Mucosa of stomach (tissue), 1 donor: ENCODE measurements around the gene HAL.

Source experiments
- H3K27me3 ChIP-seq: one replicate; pipeline ENCODE4 v1.7.0; 2013; ENCODE audit warnings: mild to moderate bottlenecking, low read length; ENCODE audit not compliant: control insufficient read depth, insufficient read depth
- H3K36me3 ChIP-seq: one replicate; pipeline ENCODE4 v1.7.0; 2013; ENCODE audit warnings: low read length; ENCODE audit not compliant: control insufficient read depth, insufficient read depth
- H3K4me1 ChIP-seq: one replicate; pipeline ENCODE4 v1.7.0; 2013; ENCODE audit warnings: mild to moderate bottlenecking, low read length; ENCODE audit not compliant: control insufficient read depth, insufficient read depth
- H3K4me3 ChIP-seq: one replicate; pipeline ENCODE4 v1.7.0; 2013; ENCODE audit warnings: low read length
- H3K9ac ChIP-seq: one replicate; pipeline ENCODE4 v1.7.0; 2013; ENCODE audit warnings: mild to moderate bottlenecking, low read length, moderate library complexity
- H3K9me3 ChIP-seq: one replicate; pipeline ENCODE4 v1.7.0; 2013; ENCODE audit warnings: mild to moderate bottlenecking, low read length, moderate library complexity; ENCODE audit not compliant: control insufficient read depth
- donor health status: Pancreatic carcinoma.

The HAL gene

DNA sequence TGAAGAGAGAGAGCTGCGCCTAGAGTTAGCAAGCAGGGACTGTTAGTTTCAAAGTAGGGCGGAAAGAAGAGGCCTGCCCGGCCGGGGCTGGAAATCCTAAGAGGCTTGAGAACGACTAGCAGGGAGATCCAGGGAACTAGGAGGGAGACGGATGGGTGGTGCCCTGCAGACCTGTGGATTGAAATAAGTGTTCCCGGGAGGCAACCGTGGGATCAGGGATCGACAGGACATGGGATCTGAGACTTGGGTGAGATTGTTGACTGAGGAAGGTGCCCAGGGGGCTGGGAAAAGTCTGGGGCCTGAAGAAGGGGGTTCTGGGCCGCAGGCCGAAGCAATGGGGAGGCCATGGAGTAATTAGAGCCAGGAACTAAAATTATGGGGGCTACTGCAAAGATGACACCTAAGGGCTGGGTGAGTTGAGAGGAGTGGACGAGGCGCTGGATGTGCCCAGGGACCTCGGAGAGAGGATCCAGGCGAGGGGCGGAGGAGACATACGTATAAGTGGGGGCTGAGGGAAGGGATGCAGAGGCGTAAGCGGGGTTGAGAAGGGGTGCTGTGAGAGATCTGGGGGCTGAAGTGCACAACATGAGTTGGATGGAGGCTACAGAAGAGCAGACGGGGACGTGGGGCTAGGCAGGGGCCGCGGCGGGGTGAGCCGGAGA, 38.6 kb upstream of the HAL start:
- Histone ChIP-seq H3K4me1 (no peaks in the 10 kb centered on the region), H3K9ac (peak overlapping the region; percentile 87), H3K36me3 (no peaks in the 10 kb centered on the region), H3K4me3 (peak overlapping the region; percentile 97), H3K27me3 (no peaks in the 10 kb centered on the region), H3K9me3 (no peaks in the 10 kb centered on the region)

DNA sequence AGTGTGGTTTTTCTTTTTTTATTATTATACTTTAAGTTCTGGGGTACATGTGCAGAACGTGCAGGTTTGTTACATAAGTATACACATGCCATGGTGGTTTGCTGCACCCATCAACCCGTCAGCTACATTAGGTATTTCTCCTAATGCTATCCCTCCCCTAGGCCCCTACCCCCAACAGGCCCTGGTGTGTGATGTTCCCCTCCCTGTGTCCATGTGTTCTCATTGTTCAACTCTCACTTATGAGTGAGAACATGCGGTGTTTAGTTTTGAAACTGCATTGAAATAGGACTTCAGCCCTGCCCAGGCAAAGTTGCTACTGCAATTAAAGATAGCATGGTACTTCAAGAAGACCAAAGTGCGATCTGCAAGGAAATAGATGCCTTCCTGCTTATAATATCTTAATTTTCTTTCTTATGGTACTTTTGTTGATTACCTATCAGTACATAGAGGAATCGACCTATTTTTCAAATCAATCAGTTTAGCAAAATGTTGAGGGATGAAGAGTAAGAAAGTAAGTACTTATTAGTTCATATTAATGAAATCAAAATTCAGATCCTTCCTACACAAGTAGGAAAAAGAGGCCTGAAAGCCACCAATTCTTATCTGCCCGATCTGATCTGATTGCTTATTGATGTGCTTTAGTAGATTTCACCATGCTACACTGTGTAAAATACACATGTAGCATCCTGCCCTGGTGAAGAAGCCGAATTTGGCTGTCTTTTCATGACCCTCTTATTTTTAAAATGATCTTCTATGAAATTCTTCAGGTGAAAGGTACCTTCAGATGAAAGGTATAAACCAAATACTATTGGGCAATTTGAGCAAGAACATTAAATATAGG, 37.6 kb upstream of the HAL start:
- H3K9ac ChIP-seq: no peak overlapping the region
- H3K36me3 ChIP-seq: no peaks in the 10 kb centered on the region
- H3K27me3 ChIP-seq: no peaks in the 10 kb centered on the region
- H3K9me3 ChIP-seq: no peaks in the 10 kb centered on the region
- H3K4me3 ChIP-seq: no peak overlapping the region
- H3K4me1 ChIP-seq: no peaks in the 10 kb centered on the region

DNA sequence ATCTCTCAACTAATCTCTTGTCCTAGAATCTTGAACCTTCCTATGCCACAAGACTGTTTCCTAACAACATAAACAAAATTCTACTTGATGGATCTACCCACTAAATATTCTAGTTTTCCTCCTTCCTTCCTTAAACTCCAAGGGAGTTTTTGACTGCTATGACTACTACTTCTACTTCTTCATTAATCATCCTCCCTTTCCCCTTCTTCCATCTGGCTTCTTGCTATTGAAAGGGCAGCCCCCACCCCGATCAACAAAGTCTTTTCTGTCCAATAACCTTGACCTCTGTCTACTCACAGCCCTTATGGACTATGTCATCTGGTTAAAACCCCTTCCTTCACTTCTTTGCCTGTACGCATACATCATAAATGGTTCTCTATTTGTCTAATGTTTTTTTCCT, 33.7 kb upstream of the HAL start:
- no peak overlapping the region for H3K9ac ChIP-seq
- H3K4me1 ChIP-seq: no peaks in the 10 kb centered on the region
- H3K9me3 ChIP-seq: no peaks in the 10 kb centered on the region
- no peaks in the 10 kb centered on the region for H3K36me3 ChIP-seq
- H3K4me3 ChIP-seq: no peak overlapping the region
- H3K27me3 ChIP-seq: no peaks in the 10 kb centered on the region

- H3K4me1 ChIP-seq: no peaks in the 10 kb centered on the region
- H3K4me3 ChIP-seq: no peak overlapping the region
- H3K9me3 ChIP-seq: no peaks in the 10 kb centered on the region
- H3K27me3 ChIP-seq: no peaks in the 10 kb centered on the region
- H3K9ac ChIP-seq: no peak overlapping the region
- no peaks in the 10 kb centered on the region for H3K36me3 ChIP-seq
Observed at GRCh38 chr12:96028538-96028937, 32.4 kb upstream of the HAL start.

- Histone ChIP-seq H3K36me3 (no peaks in the 10 kb centered on the region), H3K4me3 (no peak overlapping the region), H3K27me3 (no peaks in the 10 kb centered on the region), H3K9me3 (no peaks in the 10 kb centered on the region), H3K9ac (no peak overlapping the region), H3K4me1 (no peaks in the 10 kb centered on the region)
Observed at GRCh38 chr12:96026331-96026730, 30.2 kb upstream of the HAL start.

DNA sequence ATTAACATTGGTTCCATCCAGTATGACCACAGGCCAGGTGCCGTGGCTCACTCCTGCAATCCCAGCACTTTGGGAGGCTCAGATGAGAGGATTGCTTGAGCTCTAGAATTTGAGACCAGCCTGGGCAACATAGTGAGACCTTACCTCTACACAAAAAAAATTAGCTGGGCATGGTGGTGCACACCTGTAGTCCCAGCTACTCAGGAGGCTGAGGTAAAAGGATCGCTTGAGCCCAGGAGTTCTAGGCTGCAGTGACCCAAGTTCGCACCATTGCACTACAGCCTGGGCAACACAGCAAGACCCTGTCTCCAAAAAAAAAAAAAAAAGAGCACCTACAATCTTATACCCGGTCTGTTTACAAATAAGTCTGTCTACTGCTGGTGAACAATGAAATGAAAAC, 29.4 kb upstream of the HAL start:
- H3K36me3 ChIP-seq: no peaks in the 10 kb centered on the region
- H3K4me3 ChIP-seq: no peak overlapping the region
- no peak overlapping the region for H3K9ac ChIP-seq
- H3K4me1 ChIP-seq: no peaks in the 10 kb centered on the region
- H3K9me3 ChIP-seq: no peaks in the 10 kb centered on the region
- H3K27me3 ChIP-seq: no peaks in the 10 kb centered on the region

DNA sequence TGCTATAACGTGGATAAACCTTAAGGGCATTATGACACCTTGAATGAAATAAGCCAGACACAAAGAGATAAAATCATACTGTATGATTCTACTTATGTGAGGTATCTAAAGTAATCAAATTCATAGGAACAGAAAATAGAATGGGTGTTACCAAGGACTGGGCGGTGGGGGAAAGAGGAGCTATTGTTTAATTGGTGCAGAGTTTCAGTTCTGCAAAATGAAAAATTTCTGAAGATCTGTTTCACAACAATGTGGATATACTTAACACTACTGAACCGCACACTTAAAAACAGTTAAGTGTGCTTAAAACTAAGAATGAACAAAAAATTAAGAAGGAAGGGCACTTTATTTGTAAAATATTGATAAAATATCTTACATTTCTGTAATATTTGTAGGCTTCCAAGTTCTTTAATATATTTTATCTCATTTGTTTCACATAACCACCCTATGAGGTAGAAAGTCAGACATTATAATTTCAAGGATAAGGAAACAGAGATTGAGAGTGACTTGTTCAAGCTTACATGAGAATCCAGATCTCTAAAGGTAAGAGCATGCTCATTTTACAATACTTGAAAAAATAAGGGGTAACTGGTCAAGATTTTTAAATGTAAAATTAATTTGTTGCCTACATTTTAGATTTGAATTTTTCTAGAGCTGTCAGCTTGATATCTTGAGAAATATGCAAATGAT, 24.3 kb upstream of the HAL start:
- H3K9me3 ChIP-seq: no peaks in the 10 kb centered on the region
- H3K9ac ChIP-seq: no peak overlapping the region
- no peaks in the 10 kb centered on the region for H3K36me3 ChIP-seq
- H3K4me3 ChIP-seq: no peak overlapping the region
- no peaks in the 10 kb centered on the region for H3K4me1 ChIP-seq
- H3K27me3 ChIP-seq: no peaks in the 10 kb centered on the region

- Histone ChIP-seq H3K4me3 (no peak overlapping the region), H3K36me3 (no peaks in the 10 kb centered on the region), H3K4me1 (no peaks in the 10 kb centered on the region), H3K9ac (no peak overlapping the region), H3K27me3 (no peaks in the 10 kb centered on the region), H3K9me3 (no peaks in the 10 kb centered on the region)
Observed at GRCh38 chr12:96015672-96016071, 19.5 kb upstream of the HAL start.

GRCh38 chr12:96014943-96015599, 18.9 kb upstream of the HAL start:
- Histone ChIP-seq H3K27me3 (no peaks in the 10 kb centered on the region), H3K9me3 (no peaks in the 10 kb centered on the region), H3K9ac (no peak overlapping the region), H3K36me3 (no peaks in the 10 kb centered on the region), H3K4me3 (no peak overlapping the region), H3K4me1 (no peaks in the 10 kb centered on the region)

GRCh38 chr12:96007729-96008128, 11.6 kb upstream of the HAL start:
- H3K9ac ChIP-seq: no peak overlapping the region
- no peaks in the 10 kb centered on the region for H3K36me3 ChIP-seq
- no peaks in the 10 kb centered on the region for H3K4me1 ChIP-seq

DNA sequence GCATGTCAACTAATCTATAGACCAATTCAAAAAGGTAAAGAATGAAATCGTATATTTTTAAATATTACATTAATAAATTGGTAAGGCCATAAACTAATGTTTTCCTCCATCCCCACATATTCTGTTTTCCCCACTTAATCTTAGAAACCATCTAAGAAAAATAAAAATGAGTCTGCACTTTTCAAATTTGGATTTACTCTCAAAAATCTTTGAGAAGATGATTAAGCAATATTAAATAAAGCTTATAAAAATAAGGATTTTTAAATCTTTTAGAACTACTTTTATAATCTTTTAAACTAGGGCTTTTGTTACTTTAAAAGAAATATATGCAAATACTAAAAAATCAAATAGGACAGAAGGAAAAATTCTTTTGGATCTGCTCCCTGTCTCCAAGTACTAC, 10.6 kb upstream of the HAL start:
- H3K27me3 ChIP-seq: no peaks in the 10 kb centered on the region
- H3K9ac ChIP-seq: no peak overlapping the region
- H3K4me1 ChIP-seq: no peaks in the 10 kb centered on the region
- H3K4me3 ChIP-seq: no peak overlapping the region
- H3K9me3 ChIP-seq: no peaks in the 10 kb centered on the region
- no peaks in the 10 kb centered on the region for H3K36me3 ChIP-seq

More at GRCh38 chr12:96007729-96008128, 11.6 kb upstream of the HAL start:
- Histone ChIP-seq H3K4me3 (no peak overlapping the region), H3K27me3 (no peaks in the 10 kb centered on the region), H3K9me3 (no peaks in the 10 kb centered on the region)

GRCh38 chr12:96000858-96001257, 4.7 kb upstream of the HAL start:
- H3K36me3 ChIP-seq: no peaks in the 10 kb centered on the region

More at GRCh38 chr12:96000858-96001257, 4.7 kb upstream of the HAL start:
- Histone ChIP-seq H3K27me3 (no peaks in the 10 kb centered on the region), H3K4me1 (peaks cover 3% of the 10 kb centered on the region), H3K9ac (no peak overlapping the region), H3K9me3 (no peaks in the 10 kb centered on the region), H3K4me3 (no peak overlapping the region)
